Endothelial cell of umbilical vein (primary cell): Measurements from ENCODE around the gene CFAP65. TPM values are rescaled to one million over a fixed set of nuclear protein-coding genes. Genes with fewer than 3 reads are reported as not detected.

Experiments
- BruUV-seq: library from RNA; stranded (reverse); fragments of 400-500 nt; replicated peaks from 2 replicates; lab custom pipeline; 2021; lab: Mats Ljungman, UMichigan
- CTCF ChIA-PET: fragments of 300-600, 350-600 bp; sonication (Branson Sonifier 250); formaldehyde crosslinking; loops from one replicate; lab custom pipeline; 2021; ENCODE audit warnings: antibody characterized with exemption, inconsistent platforms; lab: Charles Lee
- POLR2A ChIA-PET: fragments of 300-600, 350-600 bp; sonication (Branson Sonifier 250); formaldehyde crosslinking; loops from one replicate; lab custom pipeline; 2021; ENCODE audit warnings: antibody characterized with exemption, inconsistent platforms; lab: Charles Lee
- DNase-seq: peaks from one replicate; pipeline ENCODE4 v3.0.0-alpha.2; 2011; ENCODE audit warnings: low read depth, low spot score
- FAIRE-seq: peaks from 2 replicates; lab custom pipeline; 2011; peaks lifted over from hg19 to GRCh38; lab: Jason Lieb, UNC
- H2AFZ ChIP-seq: 2 replicates; pipeline ENCODE4 v1.6.0; 2012; ENCODE audit warnings: low read depth, low read length, control low read depth, inconsistent platforms
- H3K27ac ChIP-seq: 2 replicates; pipeline ENCODE4 v1.5.1; 2011; ENCODE audit warnings: low read depth, mild to moderate bottlenecking, control low read depth, low read length, moderate library complexity; ENCODE audit not compliant: insufficient read depth
- H3K27me3 ChIP-seq, 2 experiments: 2 replicates each; pipeline versions ENCODE4 v1.6.0 to v1.6.1; 2011; ENCODE audit warnings: low read length in 2 of 2, mixed read lengths in 1 of 2; ENCODE audit not compliant: control insufficient read depth in 2 of 2, insufficient read depth in 2 of 2
- H3K36me3 ChIP-seq, 2 experiments: 2 replicates in 1 of 2; 3 replicates in 1 of 2; pipeline ENCODE4 v1.5.1; 2011; ENCODE audit warnings: low read length in 2 of 2, mild to moderate bottlenecking in 1 of 2, moderate library complexity in 1 of 2; ENCODE audit not compliant: control insufficient read depth in 2 of 2, insufficient read depth in 2 of 2; ENCODE audit errors: extremely low read depth in 1 of 2
- H3K4me1 ChIP-seq: 3 replicates; pipeline ENCODE4 v1.5.1; 2011; ENCODE audit warnings: mild to moderate bottlenecking, low read length; ENCODE audit not compliant: control insufficient read depth, insufficient read depth; ENCODE audit errors: extremely low read depth
- H3K4me2 ChIP-seq: 2 replicates; pipeline ENCODE4 v1.6.1; 2011; ENCODE audit warnings: low read length, control low read depth, mixed read lengths; ENCODE audit not compliant: insufficient read depth
- H3K4me3 ChIP-seq, 3 experiments: fragments of 200-600 bp in 1 of 3; sonication (generic), shearing (Covaris generic) in 1 of 3; replicated peaks in 1 of 3; 2 replicates each; pipeline ENCODE4 v1.5.1; 2011 to 2016; ENCODE audit warnings: control low read depth in 3 of 3, low read length in 3 of 3, mild to moderate bottlenecking in 2 of 3, inconsistent platforms in 1 of 3, low read depth in 1 of 3, moderate library complexity in 1 of 3; ENCODE audit not compliant: insufficient read depth in 1 of 3
- H3K79me2 ChIP-seq: 2 replicates; pipeline ENCODE4 v1.6.0; 2012; ENCODE audit warnings: low read length, inconsistent platforms; ENCODE audit not compliant: control insufficient read depth, insufficient read depth
- H3K9ac ChIP-seq: replicated peaks from 2 replicates; pipeline ENCODE3; 2011; ENCODE audit warnings: low read length, control low read depth; ENCODE audit not compliant: insufficient read depth; ENCODE audit errors: extremely low read depth
- H3K9me1 ChIP-seq: replicated peaks from 3 replicates; pipeline ENCODE4 v1.6.0; 2011; ENCODE audit warnings: mild to moderate bottlenecking, low read length; ENCODE audit not compliant: control insufficient read depth, insufficient read depth; ENCODE audit errors: extremely low read depth
- H3K9me3 ChIP-seq: replicated peaks from 2 replicates; pipeline ENCODE4 v1.5.1; 2012; ENCODE audit warnings: low read length, inconsistent platforms; ENCODE audit not compliant: control insufficient read depth, insufficient read depth
- H4K20me1 ChIP-seq: replicated peaks from 2 replicates; pipeline ENCODE3; 2011; ENCODE audit warnings: mild to moderate bottlenecking, low read length; ENCODE audit not compliant: control insufficient read depth, insufficient read depth; ENCODE audit errors: extremely low read depth
- CTCF ChIP-seq, 2 donors: IDR thresholded peaks; 1 replicate in 1 of 2; 2 replicates in 1 of 2; pipeline ENCODE4 v1.5.1; 2011; ENCODE audit warnings: low read length in 2 of 2, mild to moderate bottlenecking in 2 of 2, moderate library complexity in 2 of 2, control low read depth in 1 of 2, inconsistent platforms in 1 of 2, low read depth in 1 of 2; ENCODE audit not compliant: insufficient read depth in 1 of 2; ENCODE audit errors: extremely low read depth in 1 of 2
- EZH2 ChIP-seq: IDR thresholded peaks from 2 replicates; pipeline ENCODE4 v1.6.1; 2012; ENCODE audit warnings: borderline replicate concordance, low read depth, mild to moderate bottlenecking, moderate library complexity, low read length, inconsistent platforms; ENCODE audit not compliant: severe bottlenecking
- FOS ChIP-seq: IDR thresholded peaks from 2 replicates; pipeline ENCODE4 v1.6.1; 2011; ENCODE audit warnings: mild to moderate bottlenecking, low read length, moderate library complexity, borderline replicate concordance; ENCODE audit not compliant: insufficient read depth
- GATA2 ChIP-seq: IDR thresholded peaks from 2 replicates; pipeline ENCODE4 v1.7.0; 2011; ENCODE audit warnings: low read depth, mild to moderate bottlenecking, moderate library complexity, mixed read lengths, low read length; ENCODE audit not compliant: insufficient read length, insufficient read depth
- JUN ChIP-seq: IDR thresholded peaks from 2 replicates; pipeline ENCODE4 v1.6.1; 2011; ENCODE audit warnings: borderline replicate concordance, low read depth; ENCODE audit not compliant: insufficient read length, insufficient read depth
- MAX ChIP-seq: IDR thresholded peaks from 2 replicates; pipeline ENCODE4 v1.6.1; 2011; ENCODE audit not compliant: insufficient read depth, insufficient read length
- MYC ChIP-seq: IDR thresholded peaks from one replicate; pipeline ENCODE4 v1.6.1; 2011; ENCODE audit warnings: mild to moderate bottlenecking, low read depth, low read length
- POLR2A ChIP-seq: IDR thresholded peaks from 2 replicates; pipeline ENCODE4 v1.6.1; 2012; ENCODE audit warnings: low read depth, mild to moderate bottlenecking, control low read depth, low read length
- POLR2AphosphoS5 ChIP-seq: IDR thresholded peaks from 2 replicates; pipeline ENCODE4 v1.6.1; 2012; ENCODE audit warnings: low read depth, mild to moderate bottlenecking, control low read depth, low read length, moderate library complexity; ENCODE audit not compliant: insufficient read depth
- dilution Hi-C: fragments of 300-500 bp; cut with MboI; formaldehyde crosslinking; loops from one replicate; pipeline ENCODE4 v1.15.0; 2019; ENCODE audit warnings: low sequenced_read_pairs; ENCODE audit not compliant: extremely low pct_ligation_motif_present
- intact Hi-C: fragments of 100-400 bp; cut with micrococcal nuclease; formaldehyde crosslinking; loops from one replicate; pipeline ENCODE4 v1.10.0; 2022
- polyA plus RNA-seq, 4 experiments: library from polyadenylated mRNA; depleted of rRNA in 3 of 4; stranded (reverse) in 3 of 4; unstranded in 1 of 4; fragments of >200 nt; gene quantifications; 2 replicates each; pipeline versions ENCODE4 v1.2.1 to v1.2.3, GENCODE V29; 2011 to 2012; ENCODE audit warnings: missing spikeins in 1 of 4
- total RNA-seq: library from RNA; stranded (reverse); gene quantifications from 2 replicates; pipeline ENCODE4 v1.2.3, GENCODE V29; 2021

Gene CFAP65
- total and polyA plus RNA-seq, 2 donors (not counting 3 experiments of a cell fraction or from before 2014, with no cell fraction given): 0.03 TPM; not detected in 1

GRCh38 chr2:218957671-218958070 lies 83.6 kb downstream of the CFAP65 start:
- POLR2A ChIA-PET: no interaction called here

More at GRCh38 chr2:218957671-218958070, 83.6 kb downstream of the CFAP65 start:
- Histone ChIP-seq H3K27me3 (peaks cover 54 to 55% of the 10 kb centered on the region in 2 experiments), H4K20me1 (no peaks in the 10 kb centered on the region), H3K9ac (no peak overlapping the region), H3K9me1 (no peaks in the 10 kb centered on the region), H3K9me3 (no peaks in the 10 kb centered on the region), H3K4me2 (no peak overlapping the region), H3K79me2 (no peaks in the 10 kb centered on the region), H3K4me3 (no peak overlapping the region), H3K36me3 (no peaks in the 10 kb centered on the region), H2AFZ (no peak overlapping the region), H3K27ac (no peak overlapping the region), H3K4me1 (no peaks in the 10 kb centered on the region)
- CTCF ChIA-PET: interaction anchor here (1.0 to 2.0 kb wide), 3 partner anchors 22 to 81 kb away, joined by 5 to 10 read pairs (median 6); no protein-coding TSS in a partner anchor
- intact Hi-C loops: no loop called here
- TF ChIP-seq CTCF (IDR thresholded peaks at IDR 0.05; ENCODE audit: extremely low read depth in 1 of 2, insufficient read depth in 1 of 2, low read depth in 1 of 2, low read length in 2 of 2): no peak
- TF ChIP-seq FOS: no peak
- no peak for TF ChIP-seq EZH2
- TF ChIP-seq POLR2AphosphoS5: no peak
- no peak for TF ChIP-seq GATA2
- no peak for TF ChIP-seq MYC
- no peak for TF ChIP-seq POLR2A
- TF ChIP-seq MAX: no peak
- TF ChIP-seq JUN: no peak
- dilution Hi-C loops: no loop called here
- DNase-seq (no peak), FAIRE-seq (no peak)
- BruUV-seq: no TSS peak
